GM21825 (cell line): ENCODE results near the gene NCDN.

ENCODE experiments used
- ATAC-seq: cut with Tn5 transposase; IDR thresholded peaks from one replicate; pipeline ENCODE4 v1.9.1; 2021; ENCODE audit warnings: mild to moderate bottlenecking, moderate library complexity; ENCODE audit not compliant: unreplicated experiment

The NCDN gene

DNA sequence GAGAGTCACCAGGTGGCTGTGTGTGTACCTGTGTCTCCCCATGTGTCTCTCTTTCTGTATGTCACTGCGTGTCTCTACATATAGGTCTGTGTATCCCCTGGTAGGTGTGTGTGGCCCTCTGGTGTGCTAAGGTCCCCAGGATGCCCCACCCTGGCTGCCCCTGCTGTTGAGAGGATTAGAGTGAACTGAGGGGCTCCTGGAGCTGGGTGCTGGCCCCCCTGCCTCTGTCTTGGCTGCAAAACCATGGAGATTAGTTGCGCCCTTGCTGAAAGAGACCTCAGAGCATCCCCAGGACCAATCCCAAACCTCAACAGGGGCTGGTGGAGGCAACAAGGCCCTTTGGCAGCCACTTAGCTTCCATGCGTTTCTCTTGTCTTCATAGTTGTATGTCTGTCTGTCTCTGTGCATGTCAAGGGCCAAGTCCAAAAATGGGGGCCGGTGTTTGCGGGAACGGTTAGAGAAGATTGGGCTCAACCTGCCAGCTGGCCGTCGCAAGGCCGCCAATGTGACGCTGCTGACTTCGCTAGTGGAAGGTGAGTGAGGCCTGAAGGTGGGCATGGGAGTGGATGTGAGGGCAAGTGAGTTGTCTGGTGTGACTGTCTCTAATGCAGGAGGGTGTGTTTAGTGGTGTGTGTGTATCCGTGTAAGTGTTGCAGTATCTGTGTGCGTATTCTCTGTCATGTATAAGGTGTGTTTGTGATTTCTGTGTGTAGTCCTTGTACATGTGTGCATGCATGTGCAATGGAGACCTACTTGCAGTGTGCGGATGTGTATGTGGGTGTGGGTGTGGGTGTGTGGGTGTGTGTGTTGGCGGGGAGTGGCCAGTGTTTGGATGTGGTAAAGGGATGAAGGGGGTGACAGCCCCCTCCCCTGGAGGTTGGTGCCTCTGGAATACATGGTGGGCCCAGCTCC lies 32.2 kb downstream of the NCDN start:
- ATAC-seq = no peak

DNA sequence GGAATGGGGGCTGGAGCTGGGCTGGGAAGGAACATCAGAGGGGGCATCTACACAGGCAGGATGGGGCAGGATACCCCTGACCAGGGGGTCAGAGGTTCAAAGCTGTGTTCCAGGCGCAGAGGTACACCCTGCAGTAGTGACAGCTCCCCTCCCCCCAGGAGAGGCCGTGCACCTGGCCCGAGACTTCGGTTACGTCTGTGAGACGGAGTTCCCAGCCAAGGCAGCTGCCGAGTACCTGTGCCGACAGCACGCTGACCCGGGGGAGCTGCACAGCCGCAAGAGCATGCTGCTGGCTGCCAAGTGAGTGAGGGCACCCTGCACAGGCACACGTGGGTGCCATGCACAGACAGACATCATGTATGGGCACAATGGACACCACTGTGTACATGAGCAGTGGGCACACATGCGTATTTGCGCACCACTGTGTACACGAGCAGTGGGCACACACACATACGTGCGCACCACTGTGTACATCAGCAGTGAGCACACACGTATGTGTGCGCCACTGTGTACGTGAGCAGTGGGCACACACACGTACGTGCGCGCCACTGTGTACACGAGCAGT lies 33.0 kb downstream of the NCDN start:
- no peak for ATAC-seq

DNA sequence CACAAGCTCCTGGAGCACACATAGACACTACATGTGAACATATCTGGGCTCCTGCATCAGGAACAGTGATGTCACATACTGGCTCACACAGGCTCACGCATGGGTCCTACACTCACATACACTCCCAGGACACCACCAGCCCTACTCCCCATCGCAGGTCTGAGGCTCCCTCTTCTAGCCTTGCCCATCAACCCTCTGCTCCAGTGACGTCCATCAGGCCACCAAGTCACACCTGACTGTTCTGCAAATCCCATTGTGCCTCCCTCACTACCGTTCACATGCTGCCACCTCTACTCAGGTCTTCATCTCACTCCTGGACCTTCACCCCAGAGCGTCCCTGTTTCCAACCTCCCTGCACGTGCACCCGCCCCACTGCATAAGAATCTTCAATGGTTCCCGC lies 33.6 kb downstream of the NCDN start:
- no peak for ATAC-seq

DNA sequence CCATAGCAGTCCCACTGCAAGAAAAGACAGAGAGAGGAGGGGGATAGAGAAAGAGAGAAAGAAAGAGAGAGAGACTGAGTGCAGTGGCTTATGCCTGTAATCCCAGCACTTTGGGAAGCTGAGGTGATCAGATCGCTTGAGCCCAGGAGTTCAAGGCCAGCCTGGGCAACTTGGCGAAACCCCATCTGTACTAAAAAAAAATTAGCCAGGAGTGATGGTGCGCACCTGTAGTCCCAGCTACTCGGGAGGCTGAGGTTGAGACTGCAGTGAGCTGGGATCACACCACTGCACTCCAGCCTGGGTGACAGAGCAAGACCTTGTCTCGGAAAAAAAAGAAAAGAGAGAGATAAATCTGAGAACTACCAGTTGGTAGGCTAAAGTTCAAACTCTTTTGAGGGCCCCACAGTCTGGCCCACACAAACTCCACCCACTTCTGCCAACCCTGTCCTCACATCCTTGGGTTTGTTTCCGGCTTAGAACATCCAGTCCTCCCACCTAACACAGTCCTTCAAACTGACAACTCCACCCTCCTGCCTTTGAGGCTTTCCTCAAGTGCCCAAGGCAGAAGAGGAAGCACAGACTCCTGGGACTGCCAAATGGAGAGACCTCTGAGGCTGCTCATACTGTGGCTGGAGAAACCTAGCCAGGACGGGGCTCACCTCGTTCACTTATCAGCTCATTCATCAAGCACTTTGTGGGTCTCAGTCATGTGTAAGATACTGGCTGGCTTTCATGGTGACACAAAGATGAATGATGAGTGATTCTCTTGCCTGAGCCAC lies 35.6 kb downstream of the NCDN start:
- ATAC-seq = no peak

DNA sequence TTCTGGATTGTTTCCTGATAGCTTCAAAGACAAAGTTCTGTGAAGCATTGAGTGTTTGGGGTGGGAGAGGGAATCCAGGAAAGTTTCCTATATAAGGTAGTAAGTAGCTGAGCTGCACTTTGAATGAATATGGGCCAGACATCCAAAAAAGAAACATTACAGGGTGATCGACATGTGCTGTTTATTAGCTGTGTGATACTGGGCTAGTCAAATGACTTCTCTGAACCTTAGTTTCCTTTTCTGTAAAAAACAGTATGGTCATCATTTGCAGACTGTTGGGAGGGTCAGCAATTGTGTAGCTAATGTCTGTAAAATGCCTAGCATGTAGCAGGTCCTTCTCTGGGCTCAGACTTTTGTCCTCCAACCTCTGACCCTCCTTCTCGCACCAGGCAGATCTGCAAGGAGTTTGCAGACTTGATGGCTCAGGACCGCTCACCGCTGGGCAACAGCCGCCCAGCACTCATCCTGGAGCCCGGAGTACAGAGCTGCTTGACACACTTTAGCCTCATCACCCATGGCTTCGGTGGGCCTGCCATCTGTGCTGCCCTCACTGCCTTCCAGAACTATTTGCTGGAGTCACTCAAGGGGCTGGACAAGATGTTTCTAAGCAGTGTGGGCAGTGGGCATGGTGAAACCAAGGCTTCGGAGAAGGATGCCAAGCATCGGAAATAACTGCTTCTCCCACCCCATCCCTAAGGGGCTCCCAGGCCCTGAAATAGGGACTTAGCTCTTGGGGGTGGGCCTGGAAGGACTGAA lies 36.6 kb downstream of the NCDN start:
- no peak for ATAC-seq

DNA sequence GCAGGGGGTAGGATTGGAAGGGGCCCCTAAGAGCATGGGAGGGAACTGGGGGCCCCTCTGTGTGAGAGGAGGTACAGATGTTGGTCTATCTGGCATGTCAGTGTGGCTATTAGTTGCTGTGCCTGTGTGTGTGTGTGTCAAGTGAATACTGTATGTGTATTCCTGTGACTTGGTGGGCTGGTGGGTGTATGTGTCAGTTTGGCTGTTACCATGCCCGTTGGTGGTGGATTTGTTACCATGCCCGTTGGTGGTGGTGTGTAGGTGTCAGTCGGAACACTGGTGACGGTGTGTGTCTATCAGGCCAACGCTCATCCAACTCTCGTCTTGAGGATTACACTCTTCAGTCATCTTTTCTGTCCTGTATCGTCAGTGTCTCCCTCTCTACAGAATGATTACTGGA lies 38.1 kb downstream of the NCDN start:
- no peak for ATAC-seq

DNA sequence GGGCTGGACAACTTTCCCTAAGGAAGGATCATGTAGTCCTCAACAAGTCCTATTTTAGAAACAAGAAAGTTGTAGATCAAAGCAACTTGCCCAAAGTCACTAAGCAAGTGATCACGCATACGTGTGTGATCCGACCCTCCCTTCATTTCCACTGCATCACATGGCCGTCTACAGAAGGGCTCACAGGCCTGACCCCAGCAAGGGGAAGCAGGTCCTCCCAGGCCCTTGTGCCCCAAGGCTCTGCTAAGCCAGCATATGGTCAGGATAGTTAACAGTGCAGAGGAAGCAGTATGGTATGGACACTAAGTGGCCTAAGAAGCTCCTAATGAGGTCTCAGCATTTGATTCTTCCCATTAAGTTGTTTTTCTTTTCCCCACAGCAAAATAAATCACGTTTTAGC lies 40.3 kb downstream of the NCDN start:
- no peak for ATAC-seq

DNA sequence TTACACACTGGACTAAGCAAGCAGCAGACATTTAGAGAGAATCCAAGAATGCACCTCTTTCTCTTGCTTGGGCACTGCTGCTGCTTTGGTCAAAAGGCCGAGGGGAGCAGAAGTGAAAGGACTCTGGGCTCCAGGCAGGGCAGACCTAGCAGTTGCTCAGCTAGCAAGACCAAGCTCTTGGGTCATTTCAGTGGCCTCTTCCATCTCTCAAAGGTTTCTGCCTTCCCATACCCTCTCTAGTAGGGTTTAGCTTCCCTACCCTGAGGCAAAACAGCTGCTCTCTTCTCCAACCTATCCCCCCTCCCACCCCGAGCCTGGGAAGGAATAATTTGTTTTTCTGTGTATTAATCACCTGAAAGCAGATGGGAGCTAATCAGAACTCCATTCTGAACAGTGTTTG lies 41.3 kb downstream of the NCDN start:
- no peak for ATAC-seq

DNA sequence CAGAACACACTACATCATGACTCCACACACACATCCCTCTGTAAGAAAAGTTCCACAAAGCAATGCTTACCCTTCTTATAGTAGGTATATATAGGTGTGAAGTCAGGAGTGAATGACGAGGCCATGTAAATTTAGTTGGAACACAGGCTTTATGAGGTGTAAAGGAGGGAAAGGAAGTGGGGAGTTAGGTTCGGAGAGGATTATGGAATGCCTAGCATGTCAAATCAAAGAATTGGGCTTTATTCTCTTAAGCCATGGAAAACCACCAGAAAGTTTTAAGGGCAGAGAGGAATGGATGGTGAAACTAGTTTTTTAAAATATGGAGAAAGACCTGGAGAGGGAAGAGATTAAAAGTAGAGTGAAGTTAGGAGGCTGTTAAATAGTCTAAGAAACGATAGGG lies 41.8 kb downstream of the NCDN start:
- ATAC-seq = no peak

DNA sequence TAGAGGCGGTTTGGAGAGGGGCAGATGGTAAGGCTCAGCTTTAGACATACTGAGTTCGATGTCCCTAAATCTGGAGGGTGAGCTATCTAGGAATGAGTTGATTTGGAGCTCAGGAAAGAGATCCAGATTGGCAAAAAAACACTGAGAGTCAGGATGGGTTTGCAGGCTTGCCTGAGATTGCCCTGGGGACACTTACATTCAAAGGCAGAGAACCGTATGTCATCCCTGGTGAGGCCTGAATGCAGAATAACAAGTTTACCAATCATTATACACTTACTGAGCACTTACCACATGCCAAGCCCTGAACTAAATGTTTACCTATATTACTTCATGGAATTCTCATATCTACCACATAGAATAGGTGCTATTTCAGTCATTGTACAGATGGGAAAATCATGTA lies 43.0 kb downstream of the NCDN start:
- ATAC-seq = no peak

DNA sequence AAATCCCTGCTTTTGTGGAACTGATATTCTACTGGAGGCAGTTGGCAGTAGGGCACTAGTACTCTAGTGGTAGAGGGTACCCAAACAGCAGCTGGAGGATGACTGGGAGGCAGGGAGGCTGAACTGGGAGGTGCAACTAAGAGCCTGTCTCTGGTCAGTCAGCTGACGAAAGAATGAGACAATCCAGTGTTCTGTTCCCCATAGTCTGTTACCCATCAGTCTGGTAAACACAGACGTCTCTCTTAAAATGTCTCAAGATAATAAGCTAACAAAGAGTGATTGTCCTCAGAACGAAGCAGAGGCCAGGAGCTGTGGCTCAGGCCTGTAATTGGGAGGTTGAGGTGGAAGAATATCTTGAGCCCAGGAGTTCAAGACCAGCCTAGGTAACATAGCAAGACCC lies 45.9 kb downstream of the NCDN start:
- no peak for ATAC-seq

DNA sequence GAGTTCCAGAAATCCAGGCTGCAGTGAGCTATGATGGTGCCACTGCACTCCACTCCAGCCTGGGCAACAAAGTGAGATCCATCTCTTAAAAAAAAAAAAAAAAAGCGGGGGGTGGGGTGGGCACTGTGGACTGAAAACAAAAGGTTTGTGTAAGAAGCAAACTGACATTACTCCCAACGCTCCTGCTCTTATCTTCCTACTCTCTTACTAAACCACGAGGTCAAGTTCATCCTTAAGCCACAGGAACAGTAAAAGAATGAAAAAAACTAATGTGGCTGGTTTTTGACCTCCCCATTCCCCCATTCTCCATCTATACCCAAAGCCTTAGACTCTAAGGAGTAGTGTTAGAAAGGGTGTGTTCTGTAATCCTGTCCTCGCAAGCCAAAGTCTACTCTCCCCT lies 46.3 kb downstream of the NCDN start:
- ATAC-seq = no peak

DNA sequence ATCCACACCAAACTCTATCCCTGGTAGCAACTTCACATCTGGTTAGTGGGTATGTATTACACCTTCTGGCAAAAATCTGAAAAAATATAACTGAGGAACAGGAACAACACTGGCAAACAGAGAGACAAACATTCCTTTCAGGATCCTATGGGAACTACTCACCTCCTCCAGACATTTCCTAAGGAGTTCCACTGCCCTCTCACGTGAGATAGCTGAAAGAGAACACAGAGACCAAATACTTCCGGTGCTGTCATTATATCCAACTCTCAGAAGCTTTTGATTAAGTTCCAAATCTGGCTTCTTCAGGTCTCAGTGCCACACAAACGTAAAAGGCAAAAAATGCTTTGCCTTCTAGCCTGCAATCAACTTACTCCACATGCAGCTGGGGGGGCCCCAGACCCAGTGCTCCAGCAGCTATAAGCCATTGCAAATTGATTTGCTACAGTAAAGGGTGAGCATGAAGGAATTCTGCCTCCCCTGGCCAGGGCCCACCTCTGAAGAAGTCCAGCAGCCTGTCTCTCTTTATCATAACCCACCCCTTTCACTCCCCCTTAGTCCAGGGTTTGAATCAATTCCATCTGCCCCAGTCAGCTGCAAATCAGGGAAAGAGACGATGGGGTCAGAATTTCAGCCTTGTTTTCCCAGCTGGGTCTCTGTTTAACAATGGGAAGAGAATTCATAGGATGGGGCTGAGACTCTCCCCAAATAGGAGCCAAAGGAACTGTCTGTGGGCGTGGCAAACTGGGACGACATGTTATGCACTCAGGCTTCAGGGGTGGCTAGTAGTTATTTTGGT lies 47.7 kb downstream of the NCDN start:
- no peak for ATAC-seq

DNA sequence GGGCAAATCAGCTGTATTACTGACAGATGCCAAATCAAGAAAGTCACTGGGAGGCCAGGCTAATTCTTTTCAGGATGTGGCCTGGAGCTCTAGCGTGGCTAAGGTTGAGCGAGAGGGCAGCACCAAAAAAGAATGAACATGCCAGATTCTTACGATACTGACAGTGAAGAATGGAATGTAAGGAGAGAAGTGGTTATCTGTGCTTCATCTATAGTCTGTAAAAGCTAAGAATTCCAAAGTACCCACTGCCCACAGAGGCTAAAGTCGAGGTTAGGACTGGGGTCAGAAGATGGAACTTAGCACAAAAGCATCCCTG lies 48.2 kb downstream of the NCDN start:
- no peak for ATAC-seq

DNA sequence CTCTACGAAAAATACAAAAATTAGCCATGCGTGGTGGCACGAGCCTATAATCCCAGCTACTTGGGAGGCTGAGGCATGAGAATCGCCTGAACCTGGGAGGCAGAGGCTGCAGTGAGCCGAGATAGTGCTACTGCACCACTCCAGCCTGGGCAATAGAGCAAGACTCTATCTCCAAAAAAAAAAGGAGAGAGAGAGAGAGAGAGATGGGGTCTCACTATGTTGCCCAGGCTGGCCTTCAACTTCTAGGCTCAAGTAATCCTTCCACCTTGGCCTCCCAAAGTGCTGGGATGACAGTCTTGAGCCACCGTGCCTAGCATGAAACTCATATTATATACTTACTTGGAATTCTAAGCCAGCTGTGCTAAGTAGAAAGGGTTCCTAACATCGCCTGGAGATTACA lies 54.1 kb downstream of the NCDN start:
- ATAC-seq = no peak

DNA sequence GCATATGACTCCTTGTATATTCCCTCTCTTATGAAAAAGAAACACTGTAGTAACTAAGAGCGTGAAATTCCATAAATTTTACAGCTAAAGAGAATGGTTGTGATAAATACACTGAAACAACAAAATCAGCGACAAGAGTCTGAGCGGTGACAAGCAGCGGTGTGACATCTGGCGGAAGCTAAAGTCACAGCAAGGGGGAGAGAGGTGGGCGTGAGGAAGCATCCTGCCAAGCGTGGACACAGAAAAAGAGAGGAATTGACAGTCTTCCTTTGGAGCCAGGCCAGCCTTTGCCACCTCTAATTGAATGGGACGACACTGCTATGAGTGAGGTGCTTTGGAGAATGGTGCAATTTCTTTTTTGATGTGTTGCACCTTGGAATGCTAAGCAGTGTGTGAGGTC lies 57.8 kb downstream of the NCDN start:
- no peak for ATAC-seq
